ENCODE results near the gene JCAD. TPM values are rescaled to one million over a fixed set of nuclear protein-coding genes. Genes with fewer than 3 reads are reported as not detected.
"Not testable (repeated sequence)": the region's sequence is repeated elsewhere in the genome, so short reads cannot be mapped to it uniquely, and the experiment has no call there.

The JCAD gene
- total RNA-seq = under 1 TPM; 0.03 to 0.20 TPM

GRCh38 chr10:30059209-30060107 lies at the start of gene JCAD:
Gene JCAD, minus strand, starts transcription at chr10:30059586. Its CDS starts 11,774 bp downstream, at chr10:30047812.
- DNase-seq (peak; percentile 71), ATAC-seq (ENCODE audit: low read depth) (peak; percentile 88)
- Mint-ChIP-seq H3K36me3 (no peaks in the 10 kb centered on the region), H3K27ac (no peak within 1 kb of the TSS), H3K4me1 (peaks cover 4% of the 10 kb centered on the region), H3K4me3 (peak within 1 kb of the TSS; percentile 69), H3K27me3 (peaks cover 89% of the 10 kb centered on the region), H3K9me3 (no peaks in the 10 kb centered on the region)
- POLR2A ChIA-PET = no interaction called here

GRCh38 chr10:30106987-30107386 lies 47.6 kb upstream of the JCAD start:
- no peak overlapping the region for H3K4me3 Mint-ChIP-seq
- ATAC-seq (ENCODE audit: low read depth) = no peak
- peaks cover 19% of the 10 kb centered on the region for H3K27me3 Mint-ChIP-seq
- H3K36me3 Mint-ChIP-seq = no peaks in the 10 kb centered on the region
- no peaks in the 10 kb centered on the region for H3K9me3 Mint-ChIP-seq
- H3K4me1 Mint-ChIP-seq = no peaks in the 10 kb centered on the region
- POLR2A ChIA-PET = no interaction called here
- H3K27ac Mint-ChIP-seq = no peak overlapping the region
- no peak for DNase-seq

DNA sequence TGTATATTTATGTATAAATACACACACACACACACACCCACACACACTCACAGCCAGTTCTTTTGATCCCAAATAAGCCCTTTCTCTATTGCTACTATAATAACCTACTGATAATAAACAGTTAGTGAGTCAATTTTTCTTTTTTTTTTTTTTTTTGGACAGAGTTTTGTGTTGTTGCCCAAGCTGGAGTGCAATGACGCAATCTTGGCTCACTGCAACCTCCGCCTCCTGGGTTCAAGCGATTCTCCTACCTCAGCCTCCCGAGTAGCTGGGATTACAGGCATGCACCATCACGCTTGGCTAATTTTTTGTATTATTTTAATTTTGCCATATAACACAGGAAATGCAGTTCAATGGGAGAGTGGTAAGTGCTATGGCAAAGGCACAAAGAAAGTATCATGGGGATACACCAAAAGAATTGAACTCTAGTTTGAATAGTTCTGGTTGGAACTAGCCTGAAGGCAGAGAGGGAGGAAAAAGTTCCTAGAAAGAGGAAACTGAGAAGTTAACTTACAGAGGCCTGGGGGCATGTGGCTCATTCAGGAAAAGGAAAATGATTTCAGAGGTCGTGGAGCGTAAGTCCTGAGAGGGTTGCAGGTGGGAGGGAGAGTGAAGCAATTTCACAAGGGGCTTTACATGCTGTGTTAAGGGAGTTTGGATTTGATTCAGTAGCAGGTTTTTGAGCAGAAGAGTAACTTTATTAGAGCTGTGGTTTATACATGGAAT lies 44.4 kb upstream of the JCAD start:
- no peak for ATAC-seq (ENCODE audit: low read depth)
- peaks cover 18% of the 10 kb centered on the region for H3K27me3 Mint-ChIP-seq
- H3K27ac Mint-ChIP-seq = no peak overlapping the region
- no peaks in the 10 kb centered on the region for H3K9me3 Mint-ChIP-seq
- no peak for DNase-seq
- no peak overlapping the region for H3K4me3 Mint-ChIP-seq
- H3K36me3 Mint-ChIP-seq = no peaks in the 10 kb centered on the region
- no peaks in the 10 kb centered on the region for H3K4me1 Mint-ChIP-seq
- POLR2A ChIA-PET = no interaction called here

GRCh38 chr10:30099706-30100105 lies 40.3 kb upstream of the JCAD start:
- POLR2A ChIA-PET; H3K4me1 Mint-ChIP-seq; H3K4me3 Mint-ChIP-seq; H3K36me3 Mint-ChIP-seq; H3K27ac Mint-ChIP-seq; H3K9me3 Mint-ChIP-seq; ATAC-seq (ENCODE audit: low read depth); DNase-seq: not testable (repeated sequence)
- peaks cover 23% of the 10 kb centered on the region for H3K27me3 Mint-ChIP-seq

DNA sequence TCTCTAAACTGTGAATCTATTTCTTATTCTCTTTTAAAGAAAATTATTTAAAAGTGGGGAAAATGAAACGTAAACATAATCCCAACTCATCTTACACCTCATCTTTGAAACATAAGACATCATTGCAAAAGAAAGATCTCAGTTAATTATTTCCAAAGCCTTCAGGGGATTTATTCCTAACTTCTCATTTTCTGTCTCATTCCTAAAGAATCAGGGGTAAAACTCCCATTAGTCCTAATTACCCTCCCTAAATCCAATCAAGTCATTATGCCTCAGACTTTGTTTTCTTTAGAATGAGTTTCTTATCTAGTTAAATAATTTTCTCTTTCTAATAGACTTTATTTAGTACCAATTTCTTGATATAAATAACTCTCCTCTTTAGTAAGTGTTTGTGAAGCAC lies 39.7 kb upstream of the JCAD start:
- Mint-ChIP-seq H3K27me3 (peaks cover 24% of the 10 kb centered on the region), H3K4me3 (no peak overlapping the region), H3K36me3 (no peaks in the 10 kb centered on the region), H3K27ac (no peak overlapping the region), H3K4me1 (no peaks in the 10 kb centered on the region), H3K9me3 (no peaks in the 10 kb centered on the region)
- POLR2A ChIA-PET = no interaction called here
- no peak for ATAC-seq (ENCODE audit: low read depth)
- no peak for DNase-seq

DNA sequence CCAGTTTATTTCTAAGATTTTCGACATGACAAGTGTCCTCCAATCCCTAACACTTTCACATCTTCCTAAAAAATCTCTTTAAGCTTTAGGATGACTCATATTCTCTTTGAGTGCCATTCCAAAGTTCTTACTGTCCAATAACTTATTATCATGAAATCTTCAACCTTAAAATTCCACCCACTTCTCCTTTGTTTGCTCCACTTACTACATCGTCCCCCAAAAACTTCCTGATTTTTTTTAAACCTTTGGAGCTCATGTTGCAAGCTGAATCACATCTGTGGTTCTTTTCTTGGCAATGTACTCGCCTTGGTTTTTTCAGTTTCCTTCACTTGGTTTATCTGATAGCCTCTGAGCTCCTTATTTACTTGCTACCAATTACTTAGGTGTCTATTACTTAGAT lies 39.2 kb upstream of the JCAD start:
- peaks cover 25% of the 10 kb centered on the region for H3K27me3 Mint-ChIP-seq
- POLR2A ChIA-PET = no interaction called here
- H3K27ac Mint-ChIP-seq = no peak overlapping the region
- H3K9me3 Mint-ChIP-seq = no peaks in the 10 kb centered on the region
- no peak overlapping the region for H3K4me3 Mint-ChIP-seq
- ATAC-seq (ENCODE audit: low read depth) (no peak), DNase-seq (no peak)
- no peaks in the 10 kb centered on the region for H3K4me1 Mint-ChIP-seq
- H3K36me3 Mint-ChIP-seq = no peaks in the 10 kb centered on the region

DNA sequence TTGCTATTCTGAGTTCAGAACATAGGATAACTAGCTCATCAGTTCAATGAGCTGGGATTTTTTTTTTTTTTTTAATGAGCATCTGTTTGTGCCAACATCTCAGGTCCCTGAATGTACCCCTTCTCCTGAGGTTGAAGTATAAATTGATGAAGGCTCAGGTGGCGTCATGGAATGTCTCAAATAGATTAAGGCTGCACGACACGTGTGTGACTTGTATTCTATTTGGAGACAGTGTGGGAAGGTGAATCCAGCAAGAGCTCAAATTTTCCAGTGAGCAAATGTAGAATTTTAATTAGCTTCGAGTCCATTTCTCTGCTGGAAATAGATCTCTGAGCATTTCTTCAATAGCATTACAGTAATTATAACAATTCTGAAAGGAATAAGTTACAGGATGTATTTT lies 37.2 kb upstream of the JCAD start:
- POLR2A ChIA-PET = no interaction called here
- H3K4me1 Mint-ChIP-seq = peaks cover 1% of the 10 kb centered on the region
- ATAC-seq (ENCODE audit: low read depth) (no peak), DNase-seq (no peak)
- no peaks in the 10 kb centered on the region for H3K9me3 Mint-ChIP-seq
- no peak overlapping the region for H3K27ac Mint-ChIP-seq
- no peaks in the 10 kb centered on the region for H3K36me3 Mint-ChIP-seq
- H3K4me3 Mint-ChIP-seq = no peak overlapping the region
- peaks cover 31% of the 10 kb centered on the region for H3K27me3 Mint-ChIP-seq

GRCh38 chr10:30095631-30096422 lies 36.4 kb upstream of the JCAD start:
- no peak for ATAC-seq (ENCODE audit: low read depth)
- H3K27ac Mint-ChIP-seq = no peak overlapping the region

GRCh38 chr10:30094601-30095000 lies 35.2 kb upstream of the JCAD start:
- no peak overlapping the region for H3K4me3 Mint-ChIP-seq
- peaks cover 1% of the 10 kb centered on the region for H3K4me1 Mint-ChIP-seq
- ATAC-seq (ENCODE audit: low read depth) (no peak), DNase-seq (no peak)
- peaks cover 29% of the 10 kb centered on the region for H3K27me3 Mint-ChIP-seq
- H3K27ac Mint-ChIP-seq = no peak overlapping the region
- no peaks in the 10 kb centered on the region for H3K9me3 Mint-ChIP-seq
- no peaks in the 10 kb centered on the region for H3K36me3 Mint-ChIP-seq
- POLR2A ChIA-PET = no interaction called here

More at GRCh38 chr10:30095631-30096422, 36.4 kb upstream of the JCAD start:
- H3K36me3 Mint-ChIP-seq = no peaks in the 10 kb centered on the region
- POLR2A ChIA-PET = no interaction called here
- no peaks in the 10 kb centered on the region for H3K9me3 Mint-ChIP-seq
- DNase-seq = no peak
- H3K27me3 Mint-ChIP-seq = peaks cover 28% of the 10 kb centered on the region
- peaks cover 1% of the 10 kb centered on the region for H3K4me1 Mint-ChIP-seq
- H3K4me3 Mint-ChIP-seq = no peak overlapping the region

DNA sequence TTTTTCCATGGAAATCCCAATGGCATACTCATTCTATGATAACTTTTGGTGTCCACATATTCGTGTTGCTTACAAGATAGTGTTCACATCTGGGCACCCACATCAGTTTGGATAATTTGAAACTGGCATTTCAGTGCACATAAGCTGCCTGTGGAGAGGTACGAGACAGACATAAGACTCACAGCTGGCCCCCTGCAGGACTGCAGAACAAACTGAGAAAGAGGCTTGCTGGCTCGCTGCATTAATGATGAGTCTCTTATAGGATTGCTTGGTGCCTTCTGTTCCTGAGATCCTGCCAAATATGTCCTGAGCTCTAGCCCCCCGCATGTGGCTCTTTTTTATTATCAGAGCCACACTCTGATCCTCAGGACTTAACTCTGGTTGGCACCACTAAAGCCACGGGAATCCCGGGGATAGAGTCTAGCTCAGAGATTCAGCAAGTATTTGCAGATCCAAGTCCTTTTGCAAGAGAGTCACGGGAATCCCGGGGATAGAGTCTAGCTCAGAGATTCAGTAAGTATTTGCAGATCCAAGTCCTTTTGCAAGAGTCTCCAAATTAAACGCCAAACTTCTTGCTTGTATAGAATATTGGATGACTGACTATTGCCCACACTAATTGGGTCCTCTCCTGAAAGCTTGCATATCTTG lies 34.0 kb upstream of the JCAD start:
- H3K4me1 Mint-ChIP-seq = peaks cover 1% of the 10 kb centered on the region
- H3K36me3 Mint-ChIP-seq = no peaks in the 10 kb centered on the region
- POLR2A ChIA-PET = no interaction called here
- no peaks in the 10 kb centered on the region for H3K9me3 Mint-ChIP-seq
- no peak for ATAC-seq (ENCODE audit: low read depth)
- DNase-seq = no peak
- no peak overlapping the region for H3K4me3 Mint-ChIP-seq
- peaks cover 29% of the 10 kb centered on the region for H3K27me3 Mint-ChIP-seq
- H3K27ac Mint-ChIP-seq = no peak overlapping the region

DNA sequence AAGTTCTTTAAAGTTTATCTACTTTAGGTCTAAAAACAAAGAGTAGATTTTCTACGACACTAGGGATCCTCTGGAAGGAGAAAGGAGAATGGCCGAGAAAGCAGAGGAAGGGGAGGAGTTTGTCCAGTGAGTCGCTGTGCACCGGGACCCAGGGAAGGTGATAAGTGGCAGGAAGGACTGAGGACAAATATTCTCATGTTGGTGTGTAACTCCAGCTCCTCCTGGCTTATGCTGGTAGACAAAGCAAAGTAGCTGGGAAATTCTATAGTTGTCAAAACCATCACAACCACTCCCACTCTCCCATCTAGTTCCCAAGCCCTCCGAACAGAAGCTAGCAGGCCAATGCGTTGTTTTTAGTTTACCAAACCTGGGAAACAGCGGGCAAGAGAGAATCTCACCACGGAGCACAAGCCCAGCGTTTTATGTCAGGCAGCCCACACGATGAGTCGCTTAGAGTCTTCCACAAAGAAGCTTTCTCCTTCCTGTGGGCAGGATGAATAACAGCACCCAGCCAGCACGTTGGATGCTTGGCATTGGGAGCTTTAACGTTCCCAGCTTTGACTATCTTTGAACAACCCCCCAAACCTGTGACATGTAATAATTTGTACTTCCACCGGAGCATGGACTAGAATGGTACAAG lies 32.9 kb upstream of the JCAD start:
- DNase-seq (no peak), ATAC-seq (ENCODE audit: low read depth) (no peak)
- Mint-ChIP-seq H3K4me1 (peaks cover 1% of the 10 kb centered on the region), H3K27ac (no peak overlapping the region), H3K36me3 (no peaks in the 10 kb centered on the region), H3K4me3 (no peak overlapping the region), H3K9me3 (no peaks in the 10 kb centered on the region), H3K27me3 (peaks cover 38% of the 10 kb centered on the region)
- POLR2A ChIA-PET = no interaction called here

DNA sequence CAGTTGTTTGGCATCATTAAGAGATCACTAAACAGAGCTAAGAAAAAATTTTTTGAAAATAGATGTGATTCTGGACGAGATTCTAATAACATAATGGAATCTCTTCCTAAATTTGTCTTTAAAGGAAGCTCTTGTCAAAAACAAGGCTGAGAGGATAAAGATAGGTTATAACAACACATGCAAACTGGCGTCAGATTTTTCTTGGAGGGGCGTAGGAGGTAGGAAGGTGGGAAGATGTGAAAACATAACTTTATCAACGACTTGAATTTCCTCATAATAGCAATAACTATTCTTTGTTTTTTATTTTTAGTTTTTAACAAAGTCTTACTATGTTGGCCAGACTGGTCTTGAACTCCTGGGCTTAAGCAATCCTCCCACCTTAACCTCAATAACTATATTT lies 31.8 kb upstream of the JCAD start:
- H3K27ac Mint-ChIP-seq = no peak overlapping the region
- H3K4me1 Mint-ChIP-seq = peaks cover 1% of the 10 kb centered on the region
- ATAC-seq (ENCODE audit: low read depth) = no peak
- POLR2A ChIA-PET = no interaction called here
- H3K4me3 Mint-ChIP-seq = no peak overlapping the region
- H3K9me3 Mint-ChIP-seq = no peaks in the 10 kb centered on the region
- no peaks in the 10 kb centered on the region for H3K36me3 Mint-ChIP-seq
- DNase-seq = no peak
- H3K27me3 Mint-ChIP-seq = peaks cover 39% of the 10 kb centered on the region

GRCh38 chr10:30088178-30088577 lies 28.8 kb upstream of the JCAD start:
- POLR2A ChIA-PET = no interaction called here
- Mint-ChIP-seq H3K27ac (no peak overlapping the region), H3K4me1 (peaks cover 1% of the 10 kb centered on the region), H3K4me3 (no peak overlapping the region), H3K9me3 (peaks cover under 1% of the 10 kb centered on the region), H3K36me3 (no peaks in the 10 kb centered on the region), H3K27me3 (peaks cover 27% of the 10 kb centered on the region)
- DNase-seq (no peak), ATAC-seq (ENCODE audit: low read depth) (no peak)
